Pancreas (tissue), 10 donors: Measurements from ENCODE around the gene SNTA1. TPM values are rescaled to one million over a fixed set of nuclear protein-coding genes. Genes with fewer than 3 reads are reported as not detected.

Source experiments
- ATAC-seq, 4 donors: fragments of 200-7000 bp; cut with Tn5 transposase; one replicate each; pipeline versions ENCODE4 v1.8.0 to v1.9.1; 2020; ENCODE audit warnings: mild to moderate bottlenecking in 4 of 4, moderate library complexity in 4 of 4
- DNase-seq, 6 donors: peaks; one replicate each; pipeline ENCODE4 v3.0.0-alpha.2; 2020
- FAIRE-seq: peaks from 2 replicates; lab custom pipeline; 2012; peaks lifted over from hg19 to GRCh38; lab: Jason Lieb, UNC
- H3K27ac ChIP-seq, 4 donors: fragments of 200-600 bp; sonication (generic); 1 replicate in 3 of 4; 2 replicates in 1 of 4; pipeline versions ENCODE4 v1.5.0 to v1.8.0; 2020
- H3K27me3 ChIP-seq, 4 donors: fragments of 200-600 bp; one replicate each; pipeline ENCODE4 v1.8.0; 2021
- H3K36me3 ChIP-seq, 3 donors: fragments of 200-600 bp; sonication (generic) in 1 of 3; one replicate each; pipeline versions ENCODE4 v1.5.0 to v1.8.0; 2020 to 2021
- H3K4me1 ChIP-seq, 3 donors: fragments of 200-600 bp; one replicate each; pipeline ENCODE4 v1.8.0; 2021
- H3K4me3 ChIP-seq, 4 donors: fragments of 200-600 bp; sonication (generic) in 2 of 4; one replicate each; pipeline versions ENCODE4 v1.5.0 to v1.8.0; 2020 to 2021
- H3K9me3 ChIP-seq, 4 donors: fragments of 200-600 bp; one replicate each; pipeline ENCODE4 v1.8.0; 2021
- WGBS, 2 donors: extraction: QIAGEN DNeasy Blood & Tissue Kit; methylation state at CpG; one replicate each; pipeline ENCODE4 v1.1.7; 2013; 5-methylcytosine and 5-hydroxymethylcytosine counted together
- intact Hi-C, 3 donors: fragments of 100-400 bp; cut with DNase I; formaldehyde crosslinking; loops; one replicate each; pipeline versions ENCODE4 v1.11.1 to v1.14.2; 2022
- polyA plus RNA-seq, 2 donors: library from polyadenylated mRNA; stranded (reverse); fragments of 200-250 nt; gene quantifications; one replicate each; pipeline ENCODE4 v1.2.3, GENCODE V29; 2013
- total RNA-seq, 6 donors: library from RNA; stranded (reverse); fragmentation: NEBNext Ultra II Directional in 4 of 6; extraction: Animal tissue kit (Norgen Biotek cat#: 25700) in 4 of 6; gene quantifications; one replicate each; pipeline versions ENCODE4 v1.2.1 to v1.2.4, GENCODE V29; 2021 to 2023
- TF ChIP-seq, protein P1 (sequence below), 4 donors: fragments of 200-600 bp; sonication (generic) in 3 of 4; IDR thresholded peaks; one replicate each; pipeline versions ENCODE4 v1.5.0 to v1.8.0; 2021; ENCODE audit warnings: antibody characterized with exemption in 4 of 4
- donor health status: healthy with polysubstance abuse.
- donor health status: DM: no; HTN: no; CAD: no; lungs with moderate emphysema.
- donor health status: DM: no; HTN: no; CAD: no.
- donor health status: control.
- donor health status: control.
- donor health status: Bipolar disorder and iron deficiency.
- donor health status: DM: yes; HTN: yes; CAD: no.
- donor health status: DM: no; HTN: no; CAD: no.
- donor health status: DM: no; HTN: no; CAD: no.
- donor health status: DM: yes; HTN: yes; CAD: no.

SNTA1 gene
- total and polyA plus RNA-seq, 8 donors = 4.2 to 10.9 (median 6.8) TPM

DNA sequence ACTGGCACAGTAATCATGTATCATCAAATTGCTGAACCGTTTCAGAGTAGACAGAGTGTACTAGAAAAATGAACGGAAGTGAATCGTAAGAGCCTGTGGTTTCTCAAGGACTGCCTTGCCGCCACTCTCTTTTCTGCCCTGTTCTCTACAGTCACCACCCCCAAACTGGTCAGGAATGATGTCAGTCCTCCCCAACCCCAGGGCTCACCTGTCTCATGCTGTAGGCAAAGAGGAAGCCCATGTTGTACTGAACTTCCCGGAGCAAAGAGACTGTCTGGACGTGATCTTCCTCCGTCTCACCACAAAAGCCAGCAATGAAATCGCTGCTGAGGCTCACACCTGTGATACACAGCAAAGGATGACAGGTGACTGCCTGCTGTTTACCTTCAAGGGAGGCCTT, 73.3 kb downstream of the SNTA1 start:
- H3K4me1 ChIP-seq = no peaks in the 10 kb centered on the region
- H3K9me3 ChIP-seq = no peaks in the 10 kb centered on the region
- DNase-seq (no peak), FAIRE-seq (no peak), ATAC-seq (peak in 2 of 4 donors; percentile 9 to 39)
- no peak overlapping the region for H3K4me3 ChIP-seq
- 90 to 92% methylated on average over 8 of the region's 8 CpGs for WGBS, 2 donors
- intact Hi-C loops = no loop called here
- TF ChIP-seq, protein P1, sequence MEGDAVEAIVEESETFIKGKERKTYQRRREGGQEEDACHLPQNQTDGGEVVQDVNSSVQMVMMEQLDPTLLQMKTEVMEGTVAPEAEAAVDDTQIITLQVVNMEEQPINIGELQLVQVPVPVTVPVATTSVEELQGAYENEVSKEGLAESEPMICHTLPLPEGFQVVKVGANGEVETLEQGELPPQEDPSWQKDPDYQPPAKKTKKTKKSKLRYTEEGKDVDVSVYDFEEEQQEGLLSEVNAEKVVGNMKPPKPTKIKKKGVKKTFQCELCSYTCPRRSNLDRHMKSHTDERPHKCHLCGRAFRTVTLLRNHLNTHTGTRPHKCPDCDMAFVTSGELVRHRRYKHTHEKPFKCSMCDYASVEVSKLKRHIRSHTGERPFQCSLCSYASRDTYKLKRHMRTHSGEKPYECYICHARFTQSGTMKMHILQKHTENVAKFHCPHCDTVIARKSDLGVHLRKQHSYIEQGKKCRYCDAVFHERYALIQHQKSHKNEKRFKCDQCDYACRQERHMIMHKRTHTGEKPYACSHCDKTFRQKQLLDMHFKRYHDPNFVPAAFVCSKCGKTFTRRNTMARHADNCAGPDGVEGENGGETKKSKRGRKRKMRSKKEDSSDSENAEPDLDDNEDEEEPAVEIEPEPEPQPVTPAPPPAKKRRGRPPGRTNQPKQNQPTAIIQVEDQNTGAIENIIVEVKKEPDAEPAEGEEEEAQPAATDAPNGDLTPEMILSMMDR (IDR thresholded peaks at IDR 0.05) = no peak
- no peak overlapping the region for H3K27ac ChIP-seq
- H3K36me3 ChIP-seq = peaks cover 0 to 50% (median 7%) of the 10 kb centered on the region in 3 donors
- H3K27me3 ChIP-seq = no peaks in the 10 kb centered on the region

DNA sequence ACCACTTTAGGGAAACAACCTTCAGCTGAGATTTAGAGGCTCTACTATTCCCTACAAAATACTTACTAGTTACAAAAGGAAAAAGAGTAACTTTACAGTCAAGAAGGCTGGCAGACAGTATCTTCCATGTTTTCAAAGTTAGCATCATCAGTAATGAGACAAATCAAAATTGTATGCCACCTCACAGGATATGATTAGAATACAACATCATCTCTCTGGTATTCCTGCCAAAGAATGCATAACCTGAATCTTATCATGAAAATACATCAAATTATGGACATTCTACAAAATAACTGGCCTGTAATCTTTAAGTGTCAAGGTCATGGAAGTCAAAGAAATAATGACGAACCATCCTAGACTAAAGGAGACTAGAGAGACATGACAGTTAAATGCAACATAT, 80.7 kb downstream of the SNTA1 start:
- DNase-seq = no peak
- Histone ChIP-seq H3K9me3 (no peaks in the 10 kb centered on the region), H3K36me3 (peaks cover 0 to 71% (median 10%) of the 10 kb centered on the region in 3 donors), H3K27ac (no peak overlapping the region), H3K4me3 (no peak overlapping the region), H3K4me1 (no peaks in the 10 kb centered on the region), H3K27me3 (no peaks in the 10 kb centered on the region)
- 45 to 52% methylated on average over 1 of the region's 1 CpG for WGBS, 2 donors
- FAIRE-seq = no peak
- TF ChIP-seq, protein P1 (IDR thresholded peaks at IDR 0.05) = no peak
- no peak for ATAC-seq
- intact Hi-C loops = no loop called here

DNA sequence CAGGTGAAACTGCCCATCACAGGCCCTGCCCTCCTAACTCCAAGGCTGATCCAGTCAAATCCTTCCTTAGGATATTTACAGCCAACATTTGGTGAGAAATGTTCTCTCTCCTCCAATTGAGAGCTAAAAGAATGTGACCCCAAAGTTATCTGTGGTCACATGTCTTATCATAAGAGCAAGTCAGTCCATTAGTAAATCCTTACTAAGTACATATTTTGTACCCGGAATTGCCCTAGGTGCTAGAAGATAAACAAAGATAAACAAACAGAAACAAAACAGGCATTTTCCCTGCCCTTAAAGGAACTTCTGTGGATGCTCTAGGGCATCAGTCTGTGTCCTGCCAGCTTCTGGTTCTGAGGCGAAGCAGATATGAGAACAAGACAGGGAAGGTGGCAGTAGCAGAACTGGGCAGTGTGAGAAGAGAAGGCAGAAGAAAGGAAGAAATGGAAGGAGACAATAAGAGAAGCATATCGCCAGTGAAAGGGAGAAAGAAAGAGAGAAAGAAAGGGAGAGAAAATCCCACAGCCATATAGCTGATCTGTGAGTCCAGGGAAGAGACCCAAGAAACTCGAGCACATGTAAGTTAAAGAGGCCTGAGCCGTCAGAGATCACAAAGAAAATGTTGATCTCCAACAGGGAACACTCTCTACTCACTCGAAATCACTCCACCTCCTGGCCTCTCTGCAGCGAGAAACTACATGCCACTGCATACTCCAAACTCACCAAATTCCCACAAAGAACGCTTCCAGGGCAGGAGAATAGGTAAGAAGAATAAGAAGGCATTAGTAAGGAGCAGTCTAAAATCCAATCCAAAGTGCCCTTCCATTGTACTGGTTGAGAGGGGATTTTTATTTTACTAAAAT, 83.9 kb downstream of the SNTA1 start:
- WGBS, 2 donors = 78 to 85% methylated on average over 8 of the region's 8 CpGs
- Histone ChIP-seq H3K27ac (no peak overlapping the region), H3K36me3 (peaks cover 0 to 45% (median 7%) of the 10 kb centered on the region in 3 donors), H3K9me3 (no peaks in the 10 kb centered on the region), H3K4me1 (no peaks in the 10 kb centered on the region), H3K27me3 (no peaks in the 10 kb centered on the region), H3K4me3 (no peak overlapping the region)
- ATAC-seq (no peak), FAIRE-seq (no peak), DNase-seq (no peak)
- intact Hi-C loops = no loop called here
- TF ChIP-seq, protein P1 (IDR thresholded peaks at IDR 0.05) = no peak

Other genes starting within 250 kb of the SNTA1 start
- not detected for gene BPIFA3, start 226.4 kb downstream of the SNTA1 start, total RNA-seq
- gene BPIFA3, start 226.4 kb downstream of the SNTA1 start, polyA plus RNA-seq = not detected
- not detected for gene BPIFA1, start 207.8 kb downstream of the SNTA1 start, total RNA-seq
- not detected for gene BPIFA1, start 207.8 kb downstream of the SNTA1 start, polyA plus RNA-seq
- gene BPIFB1, start 160.5 kb downstream of the SNTA1 start, total RNA-seq = under 1 TPM in 1 of 6 donors, not detected in 5; 0.32 TPM
- gene BPIFB1, start 160.5 kb downstream of the SNTA1 start, polyA plus RNA-seq = under 1 TPM in 1 of 2 donors, not detected in 1; 0.12 TPM
- 10 to 100 TPM in 4 of 6 donors, 1 to 10 TPM in 2; 8.1 to 12.6 (median 11.0) TPM for gene CDK5RAP1, start 42.2 kb downstream of the SNTA1 start, total RNA-seq
- 10 to 100 TPM; 38.6 to 63.9 TPM for gene CDK5RAP1, start 42.2 kb downstream of the SNTA1 start, polyA plus RNA-seq
- gene CBFA2T2, start 46.3 kb upstream of the SNTA1 start, total RNA-seq = 10 to 100 TPM in 1 of 6 donors, 1 to 10 TPM in 5; 4.7 to 11.6 (median 7.2) TPM
- gene CBFA2T2, start 46.3 kb upstream of the SNTA1 start, polyA plus RNA-seq = 1 to 10 TPM; 7.1 to 8.9 TPM
- gene C20orf144, start 218.6 kb upstream of the SNTA1 start, total RNA-seq = under 1 TPM in 4 of 6 donors, not detected in 2; 0.09 to 0.14 (median 0.11) TPM
- under 1 TPM; 0.12 to 0.15 TPM for gene C20orf144, start 218.6 kb upstream of the SNTA1 start, polyA plus RNA-seq
- gene ACTL10, start 223.2 kb upstream of the SNTA1 start, total RNA-seq = 1 to 10 TPM; 2.1 to 3.5 (median 2.7) TPM
- 1 to 10 TPM; 1.6 to 2.2 TPM for gene ACTL10, start 223.2 kb upstream of the SNTA1 start, polyA plus RNA-seq
- gene NECAB3, start 230.7 kb upstream of the SNTA1 start, total RNA-seq = 10 to 100 TPM; 15.8 to 22.4 (median 18.8) TPM
- gene NECAB3, start 230.7 kb upstream of the SNTA1 start, polyA plus RNA-seq = 10 to 100 TPM; 29.4 to 40.0 TPM
- under 1 TPM; 0.23 to 0.92 (median 0.56) TPM for gene E2F1, start 242.6 kb upstream of the SNTA1 start, total RNA-seq
- under 1 TPM; 0.54 to 0.91 TPM for gene E2F1, start 242.6 kb upstream of the SNTA1 start, polyA plus RNA-seq